ENCODE measurements around the gene TXNRD2. TPM values are rescaled to one million over a fixed set of nuclear protein-coding genes. Genes with fewer than 3 reads are reported as not detected.

TXNRD2 gene
- total RNA-seq, 1 donor from 2014 or later = 0.19 TPM

GRCh38 chr22:19988331-19988808, 46.8 kb upstream of the TXNRD2 start:
- Histone ChIP-seq H2AFZ (replicated peaks) (no peak overlapping the region), H3K36me3 (no peaks in the 10 kb centered on the region), H3K9me3 (ENCODE audit: low read depth) (no peaks in the 10 kb centered on the region), H3K4me3 (no peak overlapping the region), H4K20me1 (ENCODE audit: low read depth) (peaks cover 31% of the 10 kb centered on the region), H3K9ac (no peak overlapping the region), H3F3A (ENCODE audit: low read depth) (peaks cover 10% of the 10 kb centered on the region), H3K27me3 (no peaks in the 10 kb centered on the region), H3K27ac (no peak overlapping the region), H3K4me1 (peaks cover 10% of the 10 kb centered on the region), H3K4me2 (no peak overlapping the region), H3K79me2 (ENCODE audit: low read depth) (peaks cover 26% of the 10 kb centered on the region)
- no peak for DNase-seq (ENCODE audit: low spot score)
- peaks cover 29% of the 10 kb centered on the region for H3K4me1 Mint-ChIP-seq
- peaks cover 3% of the 10 kb centered on the region for H3K27me3 Mint-ChIP-seq (ENCODE audit: insufficient read depth, low read depth)
- TF ChIP-seq EZH2phosphoT487 (IDR thresholded peaks at IDR 0.05) (no peak), EZH2 (IDR thresholded peaks at IDR 0.05) (no peak)
- TF ChIP-seq, protein P1, sequence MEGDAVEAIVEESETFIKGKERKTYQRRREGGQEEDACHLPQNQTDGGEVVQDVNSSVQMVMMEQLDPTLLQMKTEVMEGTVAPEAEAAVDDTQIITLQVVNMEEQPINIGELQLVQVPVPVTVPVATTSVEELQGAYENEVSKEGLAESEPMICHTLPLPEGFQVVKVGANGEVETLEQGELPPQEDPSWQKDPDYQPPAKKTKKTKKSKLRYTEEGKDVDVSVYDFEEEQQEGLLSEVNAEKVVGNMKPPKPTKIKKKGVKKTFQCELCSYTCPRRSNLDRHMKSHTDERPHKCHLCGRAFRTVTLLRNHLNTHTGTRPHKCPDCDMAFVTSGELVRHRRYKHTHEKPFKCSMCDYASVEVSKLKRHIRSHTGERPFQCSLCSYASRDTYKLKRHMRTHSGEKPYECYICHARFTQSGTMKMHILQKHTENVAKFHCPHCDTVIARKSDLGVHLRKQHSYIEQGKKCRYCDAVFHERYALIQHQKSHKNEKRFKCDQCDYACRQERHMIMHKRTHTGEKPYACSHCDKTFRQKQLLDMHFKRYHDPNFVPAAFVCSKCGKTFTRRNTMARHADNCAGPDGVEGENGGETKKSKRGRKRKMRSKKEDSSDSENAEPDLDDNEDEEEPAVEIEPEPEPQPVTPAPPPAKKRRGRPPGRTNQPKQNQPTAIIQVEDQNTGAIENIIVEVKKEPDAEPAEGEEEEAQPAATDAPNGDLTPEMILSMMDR (IDR thresholded peaks at IDR 0.05) = no peak
- H3K27ac Mint-ChIP-seq = no peak overlapping the region
- no peaks in the 10 kb centered on the region for H3K9me3 Mint-ChIP-seq
- H3K4me3 Mint-ChIP-seq = peak overlapping the region; percentile 82
- peaks cover 2% of the 10 kb centered on the region for H3K36me3 Mint-ChIP-seq

DNA sequence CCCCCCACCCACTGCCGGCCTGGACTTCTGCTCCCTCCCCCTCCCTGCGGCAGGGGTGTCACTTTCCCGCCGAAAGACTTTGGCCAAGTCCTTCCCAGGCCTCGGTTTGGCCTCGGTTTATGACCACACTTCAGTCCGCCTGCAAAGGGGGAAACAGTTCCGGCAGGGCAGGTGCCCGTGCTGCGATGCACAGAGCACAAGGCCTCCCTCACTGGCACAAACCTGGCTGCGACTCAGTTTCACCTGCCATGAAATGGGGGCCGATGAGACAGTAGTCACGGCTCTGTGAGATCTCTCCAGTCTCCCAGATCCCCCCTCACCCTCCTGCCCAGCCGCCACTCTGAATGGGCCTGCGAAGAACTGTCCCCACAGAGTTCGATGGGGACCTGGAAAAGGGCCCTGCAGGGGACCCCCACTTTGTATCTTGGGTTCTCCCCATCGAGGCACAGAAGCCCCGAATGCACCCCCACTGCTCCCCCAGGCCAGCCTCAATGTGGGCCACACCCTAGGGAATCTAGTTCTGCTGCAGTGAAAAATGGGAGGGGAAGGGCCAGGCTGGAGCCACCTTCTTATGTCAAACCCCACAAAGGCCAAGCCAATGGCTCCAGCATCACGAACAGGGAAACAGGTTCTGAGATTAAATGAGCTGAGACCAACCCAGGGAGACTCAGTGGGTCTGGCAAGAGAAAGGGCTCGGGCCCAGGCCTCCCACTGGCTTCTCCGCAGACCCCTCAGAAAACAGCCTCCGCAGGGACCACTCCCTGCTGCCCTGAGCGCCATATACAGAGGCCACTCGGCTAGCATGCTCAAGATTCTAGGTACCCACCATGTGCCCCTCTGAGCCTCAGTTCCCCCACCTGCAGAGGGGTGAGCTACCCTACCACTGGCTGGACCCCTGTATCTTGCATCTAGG, 46.0 kb upstream of the TXNRD2 start:
- no peak overlapping the region for H3K27ac ChIP-seq
- no peaks in the 10 kb centered on the region for H3K9me3 ChIP-seq (ENCODE audit: low read depth)
- peaks cover 10% of the 10 kb centered on the region for H3K4me1 ChIP-seq
- peaks cover 10% of the 10 kb centered on the region for H3F3A ChIP-seq (ENCODE audit: low read depth)
- no peak overlapping the region for H3K9ac ChIP-seq
- Mint-ChIP-seq H3K36me3 (peaks cover 2% of the 10 kb centered on the region), H3K4me1 (peaks cover 29% of the 10 kb centered on the region), H3K9me3 (no peaks in the 10 kb centered on the region), H3K27me3 (ENCODE audit: insufficient read depth, low read depth) (peaks cover 3% of the 10 kb centered on the region), H3K27ac (no peak overlapping the region), H3K4me3 (peak overlapping the region; percentile 82)
- no peak overlapping the region for H2AFZ ChIP-seq (replicated peaks)
- TF ChIP-seq, protein P1 (IDR thresholded peaks at IDR 0.05) = no peak
- TF ChIP-seq EZH2 (IDR thresholded peaks at IDR 0.05) (no peak), EZH2phosphoT487 (IDR thresholded peaks at IDR 0.05) (no peak)
- H3K27me3 ChIP-seq = no peaks in the 10 kb centered on the region
- peaks cover 38% of the 10 kb centered on the region for H4K20me1 ChIP-seq (ENCODE audit: low read depth)
- no peaks in the 10 kb centered on the region for H3K36me3 ChIP-seq
- no peak for DNase-seq (ENCODE audit: low spot score)
- peaks cover 33% of the 10 kb centered on the region for H3K79me2 ChIP-seq (ENCODE audit: low read depth)
- H3K4me3 ChIP-seq = no peak overlapping the region
- H3K4me2 ChIP-seq = peak overlapping the region; percentile 31

- Histone ChIP-seq H3K9me3 (ENCODE audit: low read depth) (no peaks in the 10 kb centered on the region), H3K9ac (peak overlapping the region; percentile 69), H3K4me2 (peak overlapping the region; percentile 96), H3F3A (ENCODE audit: low read depth) (peaks cover 10% of the 10 kb centered on the region), H3K27ac (peak overlapping the region; percentile 80), H3K36me3 (no peaks in the 10 kb centered on the region), H3K4me1 (peaks cover 10% of the 10 kb centered on the region), H2AFZ (replicated peaks) (peak overlapping the region; percentile 78), H3K4me3 (peak overlapping the region; percentile 92), H4K20me1 (ENCODE audit: low read depth) (peaks cover 48% of the 10 kb centered on the region), H3K27me3 (no peaks in the 10 kb centered on the region), H3K79me2 (ENCODE audit: low read depth) (peaks cover 33% of the 10 kb centered on the region)
- H3K27ac Mint-ChIP-seq = no peak overlapping the region
- peaks cover 2% of the 10 kb centered on the region for H3K36me3 Mint-ChIP-seq
- H3K4me1 Mint-ChIP-seq = peaks cover 29% of the 10 kb centered on the region
- TF ChIP-seq EZH2phosphoT487 (IDR thresholded peaks at IDR 0.05) = no peak
- TF ChIP-seq EZH2 (IDR thresholded peaks at IDR 0.05) = no peak
- TF ChIP-seq, protein P1 (IDR thresholded peaks at IDR 0.05) = no peak
- peak overlapping the region; percentile 90 for H3K4me3 Mint-ChIP-seq
- H3K9me3 Mint-ChIP-seq = no peaks in the 10 kb centered on the region
- peaks cover 3% of the 10 kb centered on the region for H3K27me3 Mint-ChIP-seq (ENCODE audit: insufficient read depth, low read depth)
- peak; percentile 93 for DNase-seq (ENCODE audit: low spot score)
Observed at GRCh38 chr22:19986410-19987341, 45.1 kb upstream of the TXNRD2 start.
